ENCODE data around the gene F7. TPM values are rescaled to one million over a fixed set of nuclear protein-coding genes. Genes with fewer than 3 reads are reported as not detected.

The F7 gene
- total RNA-seq, 4 donors from 2014 or later, result 0.17 TPM; not detected in 3

GRCh38 chr13:113144255-113144629 lies 38.7 kb downstream of the F7 start:
- no peak for TF ChIP-seq CTCF (IDR thresholded peaks at IDR 0.05; ENCODE audit: low read depth)

GRCh38 chr13:113145496-113145895 lies 39.9 kb downstream of the F7 start:
- TF ChIP-seq CTCF (IDR thresholded peaks at IDR 0.05; ENCODE audit: low read depth), result no peak

- no peak for TF ChIP-seq CTCF (IDR thresholded peaks at IDR 0.05; ENCODE audit: low read depth)
These were observed 40.5 kb downstream of the F7 start for GRCh38 chr13:113145911-113146598.

- TF ChIP-seq CTCF (IDR thresholded peaks at IDR 0.05; ENCODE audit: low read depth), result no peak
These were observed 41.2 kb downstream of the F7 start for GRCh38 chr13:113146750-113147149.

GRCh38 chr13:113147206-113147605 lies 41.6 kb downstream of the F7 start:
- TF ChIP-seq CTCF (IDR thresholded peaks at IDR 0.05; ENCODE audit: low read depth), result no peak

- TF ChIP-seq CTCF (IDR thresholded peaks at IDR 0.05; ENCODE audit: low read depth), result no peak
These were observed 42.8 kb downstream of the F7 start for GRCh38 chr13:113148407-113148806.

- no peak for TF ChIP-seq CTCF (IDR thresholded peaks at IDR 0.05; ENCODE audit: low read depth)
These were observed 43.4 kb downstream of the F7 start for GRCh38 chr13:113148940-113149503.
